AG09319 (cell line): Measurements from ENCODE around the gene PDE4D.
A peak's percentile ranks its signal among the peaks of the same experiment; 100 is the strongest.

ENCODE experiments used
- DNase-seq: peaks from one replicate; pipeline ENCODE4 v3.0.0-alpha.2; 2010; ENCODE audit warnings: low read depth; ENCODE audit errors: extremely low read depth
- TF ChIP-seq, protein P1 (sequence below): IDR thresholded peaks from 2 replicates; pipeline ENCODE4 v1.5.1; 2011; ENCODE audit warnings: low read depth, mild to moderate bottlenecking, inconsistent platforms, low read length, moderate library complexity

PDE4D gene

DNA sequence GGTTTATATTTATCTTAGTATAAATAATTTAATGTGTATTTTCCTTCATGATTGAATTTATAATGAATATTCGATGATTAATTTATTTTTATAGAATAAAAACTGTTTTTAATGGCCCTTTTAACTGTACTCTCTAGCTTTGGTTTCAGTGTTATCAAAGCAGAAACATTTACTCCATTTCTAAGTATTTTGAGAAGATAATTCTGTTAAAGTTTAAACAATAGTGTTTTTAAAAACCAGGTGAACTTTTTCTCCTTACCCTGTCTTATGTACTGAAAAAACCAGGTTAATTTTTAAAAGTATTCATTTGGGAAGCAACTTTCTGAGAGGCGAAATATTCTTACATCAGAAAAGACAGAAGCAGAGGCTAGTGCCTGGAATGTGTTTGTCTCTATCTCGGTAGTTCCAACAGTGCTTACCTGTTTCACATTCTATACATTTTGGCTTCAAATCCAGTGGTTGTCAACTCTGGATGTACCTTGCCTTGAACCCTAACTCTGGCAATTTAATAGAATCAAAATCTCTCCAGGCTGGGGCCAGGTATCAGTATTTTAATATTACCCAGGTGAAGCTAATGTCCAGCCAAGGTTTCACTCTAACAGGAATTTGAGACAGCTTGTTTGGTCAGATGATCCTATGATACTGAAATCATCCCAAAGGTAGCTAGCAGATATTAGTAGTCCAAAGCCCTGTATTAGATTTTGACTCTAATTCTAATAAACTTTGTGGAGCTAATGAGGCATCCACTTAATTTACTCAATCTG, 434.4 kb downstream of the PDE4D start:
- no peak for DNase-seq
- TF ChIP-seq, protein P1, sequence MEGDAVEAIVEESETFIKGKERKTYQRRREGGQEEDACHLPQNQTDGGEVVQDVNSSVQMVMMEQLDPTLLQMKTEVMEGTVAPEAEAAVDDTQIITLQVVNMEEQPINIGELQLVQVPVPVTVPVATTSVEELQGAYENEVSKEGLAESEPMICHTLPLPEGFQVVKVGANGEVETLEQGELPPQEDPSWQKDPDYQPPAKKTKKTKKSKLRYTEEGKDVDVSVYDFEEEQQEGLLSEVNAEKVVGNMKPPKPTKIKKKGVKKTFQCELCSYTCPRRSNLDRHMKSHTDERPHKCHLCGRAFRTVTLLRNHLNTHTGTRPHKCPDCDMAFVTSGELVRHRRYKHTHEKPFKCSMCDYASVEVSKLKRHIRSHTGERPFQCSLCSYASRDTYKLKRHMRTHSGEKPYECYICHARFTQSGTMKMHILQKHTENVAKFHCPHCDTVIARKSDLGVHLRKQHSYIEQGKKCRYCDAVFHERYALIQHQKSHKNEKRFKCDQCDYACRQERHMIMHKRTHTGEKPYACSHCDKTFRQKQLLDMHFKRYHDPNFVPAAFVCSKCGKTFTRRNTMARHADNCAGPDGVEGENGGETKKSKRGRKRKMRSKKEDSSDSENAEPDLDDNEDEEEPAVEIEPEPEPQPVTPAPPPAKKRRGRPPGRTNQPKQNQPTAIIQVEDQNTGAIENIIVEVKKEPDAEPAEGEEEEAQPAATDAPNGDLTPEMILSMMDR, result no peak

DNA sequence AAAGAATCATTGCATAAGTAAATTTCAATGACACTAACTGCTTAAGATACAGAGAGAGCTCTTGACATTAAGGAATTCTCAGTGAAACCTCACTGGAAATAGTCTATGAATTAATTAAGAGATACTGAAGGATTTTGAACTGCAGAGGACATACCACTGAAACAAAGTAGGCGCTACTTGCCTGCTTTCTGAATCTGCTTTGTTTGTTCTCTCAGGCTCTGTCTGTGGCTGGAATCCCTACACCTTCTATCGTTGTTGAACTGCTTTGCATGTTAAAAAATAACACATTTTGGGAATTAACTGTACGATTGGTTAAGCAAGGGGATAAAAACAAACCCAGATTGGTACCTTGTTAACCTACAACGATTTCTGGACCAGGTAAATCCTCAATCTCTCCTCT, 435.2 kb downstream of the PDE4D start:
- TF ChIP-seq, protein P1, result no peak

DNA sequence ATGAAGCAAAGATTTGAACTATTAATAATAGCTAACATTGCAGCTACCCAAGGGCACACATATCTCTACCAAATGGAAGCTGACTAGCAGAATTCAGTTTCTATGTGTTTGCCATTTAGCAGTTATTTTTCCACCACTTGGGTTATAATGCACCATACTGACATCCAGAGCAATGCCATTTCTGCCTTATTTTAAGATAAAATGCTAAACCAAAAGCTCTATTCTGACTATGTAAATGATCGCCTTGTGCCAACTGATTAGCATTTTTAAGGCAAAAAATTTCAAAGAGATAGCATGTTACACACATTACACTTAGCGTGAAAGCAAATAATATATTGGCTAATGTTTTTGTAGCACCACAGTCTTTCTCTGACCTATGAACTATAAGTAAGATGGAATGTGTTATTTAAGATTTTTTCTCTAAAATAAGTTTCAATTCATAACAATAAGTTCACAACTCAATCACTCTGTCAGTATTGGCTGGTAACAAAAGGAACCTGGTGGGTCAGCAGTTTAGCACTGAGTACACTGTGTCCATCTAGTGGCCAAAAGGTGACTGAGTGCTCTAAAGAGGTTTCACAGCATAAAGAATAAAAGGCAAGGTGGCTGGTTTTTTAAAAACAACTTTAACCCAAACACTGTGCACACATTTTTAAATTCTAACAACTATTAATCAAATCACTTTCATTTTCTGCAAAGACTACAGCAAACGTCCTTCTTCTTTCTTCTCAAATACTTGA, 443.5 kb downstream of the PDE4D start:
- TF ChIP-seq, protein P1, result peak; percentile 13
- no peak for DNase-seq

More for the DNA sequence above, 435.2 kb downstream of the PDE4D start:
- DNase-seq, result no peak

DNA sequence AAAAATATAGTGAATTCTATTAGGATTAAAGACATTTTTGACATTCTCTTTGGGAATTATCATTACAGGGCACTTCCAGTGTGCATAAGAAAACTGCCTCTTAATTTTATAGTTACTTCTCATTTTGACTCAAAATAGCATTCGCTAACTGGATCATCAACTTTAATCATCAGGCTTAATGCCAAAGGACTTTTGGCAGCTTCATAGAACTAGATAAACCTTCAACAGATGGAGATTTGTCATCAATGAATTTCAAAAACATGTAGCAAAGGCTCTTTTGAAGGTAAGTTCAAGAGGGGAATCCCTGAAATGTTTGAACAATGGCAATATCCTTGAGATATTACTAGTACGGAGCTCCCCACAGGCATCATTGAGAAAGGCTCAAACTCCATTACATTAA, 447.2 kb downstream of the PDE4D start:
- no peak for DNase-seq
- TF ChIP-seq, protein P1, result no peak

DNA sequence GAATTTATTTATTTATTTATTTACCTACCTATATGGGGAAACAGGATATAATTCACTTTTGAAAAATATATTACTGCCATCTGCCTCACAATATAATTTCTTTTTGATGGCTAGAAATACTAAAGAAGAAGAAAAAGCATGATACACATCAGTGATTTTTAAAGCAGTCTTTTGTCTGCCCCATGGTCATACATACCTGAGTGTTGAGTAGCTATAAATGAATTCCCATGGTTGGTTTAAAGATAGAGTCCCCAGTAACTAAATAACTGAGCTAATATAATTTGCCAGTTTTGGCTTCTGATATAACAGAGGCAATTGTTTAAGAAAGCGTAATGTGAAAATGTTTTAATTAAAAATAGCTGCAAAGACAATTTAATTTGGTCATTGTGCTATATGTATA, 447.8 kb downstream of the PDE4D start:
- DNase-seq, result no peak

DNA sequence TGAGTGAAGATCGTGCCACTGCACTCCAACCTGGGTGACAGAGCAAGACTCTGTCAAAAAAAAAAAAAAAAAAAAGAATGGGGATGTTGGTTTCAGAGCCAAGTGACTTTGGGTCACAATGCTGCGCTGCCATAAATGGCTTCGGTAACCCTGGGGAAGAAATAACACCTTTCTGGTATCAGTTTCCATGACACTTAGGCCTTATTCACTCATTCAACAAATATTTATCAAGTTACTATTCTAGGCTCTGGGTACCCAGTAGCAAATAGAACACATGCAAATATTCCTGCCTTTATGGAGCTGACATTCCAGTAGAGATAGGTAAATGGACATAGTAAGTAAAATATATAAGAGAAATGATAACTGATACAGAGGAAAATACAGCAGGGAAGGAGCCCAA, 454.2 kb downstream of the PDE4D start:
- TF ChIP-seq, protein P1, result no peak
- no peak for DNase-seq

More for the DNA sequence above, 447.8 kb downstream of the PDE4D start:
- TF ChIP-seq, protein P1, result no peak

DNA sequence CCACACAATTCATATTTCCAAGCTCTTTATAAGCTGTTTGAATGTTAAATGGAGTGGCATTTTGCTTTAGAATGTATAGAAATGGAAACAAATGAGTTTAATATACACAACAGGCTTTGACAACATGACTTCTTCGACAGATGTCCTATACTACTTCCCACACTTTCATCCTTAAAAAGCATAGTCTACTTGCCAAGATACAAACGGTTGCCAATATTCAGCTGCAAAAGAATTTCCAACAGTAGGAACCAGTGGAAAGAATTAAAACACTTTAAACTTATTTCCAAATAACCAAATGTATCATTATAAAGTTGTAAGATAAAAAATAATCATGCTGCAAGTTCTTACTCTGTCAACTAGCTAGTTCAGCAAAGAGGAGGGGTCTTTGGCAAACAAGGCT, 456.4 kb downstream of the PDE4D start:
- TF ChIP-seq, protein P1, result no peak
- no peak for DNase-seq
